ENCODE results near the gene FAM222B. TPM values are rescaled to one million over a fixed set of nuclear protein-coding genes. Genes with fewer than 3 reads are reported as not detected.

The FAM222B gene
- total RNA-seq, 1 experiment from 2014 or later = 4.8 TPM

DNA sequence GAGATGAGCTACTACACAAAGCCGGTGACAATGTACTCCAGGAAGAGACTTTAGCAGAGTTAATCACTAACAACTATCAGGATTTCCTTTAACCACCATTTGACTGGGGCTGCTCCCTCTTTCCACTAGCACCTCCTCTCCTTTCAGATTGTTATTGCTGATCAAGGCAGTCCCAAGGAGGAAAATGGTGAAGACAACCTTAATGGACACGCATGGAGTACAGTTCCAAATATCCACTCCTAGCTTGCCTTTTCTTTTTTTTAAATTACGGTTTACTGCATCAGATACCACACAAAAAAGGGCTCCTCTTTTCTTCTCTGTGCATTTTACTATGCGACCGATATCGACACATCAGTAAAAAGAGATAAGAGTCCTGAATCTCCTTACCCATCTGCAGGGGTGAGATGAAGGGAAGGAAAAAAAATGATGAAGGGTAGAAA lies 30.9 kb downstream of the FAM222B start:
- TSS peak; percentile 41 for BruUV-seq (replicated peaks)
- H3K4me2 ChIP-seq (ENCODE audit: low read length) = peak overlapping the region; percentile 89
- H3K27ac ChIP-seq (ENCODE audit: low read length) = peak overlapping the region; percentile 35; the same call in 1 of the 2 replicates
- peaks cover 9% of the 10 kb centered on the region for H3F3A ChIP-seq (ENCODE audit: low read length, unreplicated experiment)
- H3K4me3 ChIP-seq (ENCODE audit: low read length) = peak overlapping the region; percentile 79
- intact Hi-C loops (cut with micrococcal nuclease) = no loop called here
- no peaks in the 10 kb centered on the region for H3K9me3 ChIP-seq (ENCODE audit: low read length)
- peaks cover 63% of the 10 kb centered on the region for H3K79me2 ChIP-seq (ENCODE audit: low read length)
- H4K20me1 ChIP-seq (ENCODE audit: low read length) = no peaks in the 10 kb centered on the region
- peak overlapping the region; percentile 70 for H2AFZ ChIP-seq (ENCODE audit: low read length)
- H3K9ac ChIP-seq (ENCODE audit: low read length) = peak overlapping the region; percentile 88
- H3K4me1 ChIP-seq (ENCODE audit: insufficient read depth, low read length) = peaks cover 43% of the 10 kb centered on the region
- DNase-seq (peak; percentile 7), ATAC-seq (no peak)
- ChIA-PET POLR2A (ENCODE audit: unreplicated experiment) (interaction anchor here (0.6 kb wide), 1 partner anchor 92 kb away, joined by 4 read pairs; no protein-coding TSS in a partner anchor), CTCF (no interaction called here)
- H3K9me2 ChIP-seq (replicated peaks; ENCODE audit: low read length) = no peaks in the 10 kb centered on the region
- H3K36me3 ChIP-seq (ENCODE audit: low read depth, low read length) = no peaks in the 10 kb centered on the region
- no peak for TF ChIP-seq EZH2 (IDR thresholded peaks at IDR 0.05; ENCODE audit: low read length, unreplicated experiment)
- TF ChIP-seq, protein P1, sequence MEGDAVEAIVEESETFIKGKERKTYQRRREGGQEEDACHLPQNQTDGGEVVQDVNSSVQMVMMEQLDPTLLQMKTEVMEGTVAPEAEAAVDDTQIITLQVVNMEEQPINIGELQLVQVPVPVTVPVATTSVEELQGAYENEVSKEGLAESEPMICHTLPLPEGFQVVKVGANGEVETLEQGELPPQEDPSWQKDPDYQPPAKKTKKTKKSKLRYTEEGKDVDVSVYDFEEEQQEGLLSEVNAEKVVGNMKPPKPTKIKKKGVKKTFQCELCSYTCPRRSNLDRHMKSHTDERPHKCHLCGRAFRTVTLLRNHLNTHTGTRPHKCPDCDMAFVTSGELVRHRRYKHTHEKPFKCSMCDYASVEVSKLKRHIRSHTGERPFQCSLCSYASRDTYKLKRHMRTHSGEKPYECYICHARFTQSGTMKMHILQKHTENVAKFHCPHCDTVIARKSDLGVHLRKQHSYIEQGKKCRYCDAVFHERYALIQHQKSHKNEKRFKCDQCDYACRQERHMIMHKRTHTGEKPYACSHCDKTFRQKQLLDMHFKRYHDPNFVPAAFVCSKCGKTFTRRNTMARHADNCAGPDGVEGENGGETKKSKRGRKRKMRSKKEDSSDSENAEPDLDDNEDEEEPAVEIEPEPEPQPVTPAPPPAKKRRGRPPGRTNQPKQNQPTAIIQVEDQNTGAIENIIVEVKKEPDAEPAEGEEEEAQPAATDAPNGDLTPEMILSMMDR (conservative IDR thresholded peaks at IDR 0.05; ENCODE audit: low read depth, low read length) = no peak
- no peak for TF ChIP-seq EZH2phosphoT487 (IDR thresholded peaks at IDR 0.05; ENCODE audit: borderline replicate concordance, low read length)
- H3K27me3 ChIP-seq (ENCODE audit: low read length) = no peaks in the 10 kb centered on the region

- Histone ChIP-seq H3K4me1 (ENCODE audit: insufficient read depth, low read length) (peaks cover 43% of the 10 kb centered on the region), H3K9ac (ENCODE audit: low read length) (no peak overlapping the region), H3K9me3 (ENCODE audit: low read length) (no peaks in the 10 kb centered on the region), H3K36me3 (ENCODE audit: low read depth, low read length) (no peaks in the 10 kb centered on the region), H4K20me1 (ENCODE audit: low read length) (no peaks in the 10 kb centered on the region), H3K4me2 (ENCODE audit: low read length) (peak overlapping the region; percentile 89; the same call in 1 of the 2 replicates), H3K79me2 (ENCODE audit: low read length) (peaks cover 63% of the 10 kb centered on the region), H3K9me2 (replicated peaks; ENCODE audit: low read length) (no peaks in the 10 kb centered on the region), H2AFZ (ENCODE audit: low read length) (no peak overlapping the region), H3F3A (ENCODE audit: low read length, unreplicated experiment) (peaks cover 9% of the 10 kb centered on the region), H3K4me3 (ENCODE audit: low read length) (no peak overlapping the region; the same call in 1 of the 2 replicates), H3K27me3 (ENCODE audit: low read length) (no peaks in the 10 kb centered on the region), H3K27ac (ENCODE audit: low read length) (no peak overlapping the region)
- DNase-seq (no peak), ATAC-seq (no peak)
- intact Hi-C loops (cut with micrococcal nuclease) = no loop called here
- ChIA-PET POLR2A (ENCODE audit: unreplicated experiment) (no interaction called here), CTCF (no interaction called here)
- no TSS peak for BruUV-seq (replicated peaks)
- TF ChIP-seq, protein P1 (conservative IDR thresholded peaks at IDR 0.05; ENCODE audit: low read depth, low read length) = no peak
- no peak for TF ChIP-seq EZH2phosphoT487 (IDR thresholded peaks at IDR 0.05; ENCODE audit: borderline replicate concordance, low read length)
These were observed 32.2 kb downstream of the FAM222B start for GRCh38 chr17:28810437-28810836.

DNA sequence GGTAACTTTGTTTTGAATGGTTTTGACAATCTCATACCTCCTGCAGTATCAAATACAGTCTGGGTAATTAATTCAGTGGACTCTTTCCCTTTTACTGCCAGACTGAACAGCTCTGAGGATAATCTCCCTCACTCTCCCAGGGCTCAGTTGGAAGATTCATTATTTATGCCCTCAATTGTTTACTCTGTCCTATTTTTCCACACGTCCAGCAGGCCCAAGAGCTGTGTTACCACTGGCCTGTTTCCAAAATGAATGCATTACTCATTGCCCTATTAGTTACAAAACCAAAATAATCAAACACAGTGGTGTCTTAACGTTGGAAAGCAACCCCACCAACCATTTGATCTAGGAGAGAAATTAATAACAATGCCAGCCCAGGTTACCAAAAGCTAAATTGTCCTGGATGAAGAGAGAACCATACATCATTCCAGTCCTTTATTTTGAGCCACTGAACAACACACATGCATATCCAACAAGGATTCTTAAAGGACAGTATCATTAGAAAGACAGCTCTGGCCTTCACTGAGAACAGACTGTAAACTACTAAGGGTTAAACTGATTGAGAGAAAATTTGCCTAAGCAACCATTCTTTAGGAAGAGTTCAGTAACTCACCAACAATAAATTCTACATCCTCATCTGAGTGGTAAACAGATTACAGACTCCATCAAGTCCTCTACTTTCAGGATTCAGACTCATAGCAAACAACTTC lies 34.5 kb downstream of the FAM222B start:
- intact Hi-C loops (cut with micrococcal nuclease) = loop anchor here (5.0 kb wide), 2 partner anchors 34 to 46 kb away; partner anchors contain the start of gene FAM222B
- DNase-seq (peak; percentile 74), ATAC-seq (peak; percentile 17)
- Histone ChIP-seq H3K9me2 (replicated peaks; ENCODE audit: low read length) (no peaks in the 10 kb centered on the region), H3K79me2 (ENCODE audit: low read length) (peaks cover 61% of the 10 kb centered on the region), H3K4me2 (ENCODE audit: low read length) (peak overlapping the region; percentile 75), H3K9me3 (ENCODE audit: low read length) (no peaks in the 10 kb centered on the region), H3K9ac (ENCODE audit: low read length) (peak overlapping the region; percentile 63), H3K4me3 (ENCODE audit: low read length) (peak overlapping the region; percentile 48), H3K4me1 (ENCODE audit: insufficient read depth, low read length) (peaks cover 40% of the 10 kb centered on the region), H3K27ac (ENCODE audit: low read length) (peak overlapping the region; percentile 95), H4K20me1 (ENCODE audit: low read length) (no peaks in the 10 kb centered on the region), H2AFZ (ENCODE audit: low read length) (no peak overlapping the region), H3F3A (ENCODE audit: low read length, unreplicated experiment) (peaks cover 9% of the 10 kb centered on the region), H3K27me3 (ENCODE audit: low read length) (no peaks in the 10 kb centered on the region), H3K36me3 (ENCODE audit: low read depth, low read length) (no peaks in the 10 kb centered on the region)
- TSS peak; percentile 17 for BruUV-seq (replicated peaks)
- CTCF ChIA-PET = interaction anchor here (0.6 kb wide), 1 partner anchor 42 kb away, joined by 3 read pairs; no protein-coding TSS in a partner anchor
- POLR2A ChIA-PET (ENCODE audit: unreplicated experiment) = no interaction called here
- TF ChIP-seq EZH2 (IDR thresholded peaks at IDR 0.05; ENCODE audit: low read length, unreplicated experiment) = no peak

Data from PC-3 (cell line).